ENCODE results near the gene ATP10B.

The ATP10B gene

GRCh38 chr5:160542281-160542680 is 309.7 kb downstream of the ATP10B start:
- no peak for DNase-seq

- DNase-seq: no peak
Observed at GRCh38 chr5:160539431-160539830, 312.6 kb downstream of the ATP10B start.

- DNase-seq: no peak
Observed at GRCh38 chr5:160537940-160538339, 314.1 kb downstream of the ATP10B start.

- DNase-seq: no peak
Observed at GRCh38 chr5:160537116-160537515, 314.9 kb downstream of the ATP10B start.

GRCh38 chr5:160534914-160535313 is 317.1 kb downstream of the ATP10B start:
- DNase-seq: no peak

GRCh38 chr5:160534125-160534524 is 317.9 kb downstream of the ATP10B start:
- DNase-seq: no peak

GRCh38 chr5:160525471-160526261 is 326.3 kb downstream of the ATP10B start:
- no peak for DNase-seq

- no peak for DNase-seq
Observed at GRCh38 chr5:160524827-160525226, 327.2 kb downstream of the ATP10B start.

- no peak for DNase-seq
Observed at GRCh38 chr5:160523502-160524163, 328.4 kb downstream of the ATP10B start.

- DNase-seq: no peak
Observed at GRCh38 chr5:160521392-160521663, 330.7 kb downstream of the ATP10B start.

- no peak for DNase-seq
Observed at GRCh38 chr5:160520609-160521391, 331.2 kb downstream of the ATP10B start.

GRCh38 chr5:160516696-160517530 is 335.1 kb downstream of the ATP10B start:
- no peak for DNase-seq

- no peak for DNase-seq
Observed at GRCh38 chr5:160514866-160515265, 337.1 kb downstream of the ATP10B start.

- no peak for DNase-seq
Observed at GRCh38 chr5:160514191-160514590, 337.8 kb downstream of the ATP10B start.

GRCh38 chr5:160513485-160513884 is 338.5 kb downstream of the ATP10B start:
- no peak for DNase-seq
